ENCODE data around the gene CNTN4. TPM values are rescaled to one million over a fixed set of nuclear protein-coding genes. Genes with fewer than 3 reads are reported as not detected.
"Not testable (repeated sequence)": the region's sequence is repeated elsewhere in the genome, so short reads cannot be mapped to it uniquely, and the experiment has no call there.

CNTN4 gene
- total RNA-seq, 1 experiment from 2014 or later = not detected

DNA sequence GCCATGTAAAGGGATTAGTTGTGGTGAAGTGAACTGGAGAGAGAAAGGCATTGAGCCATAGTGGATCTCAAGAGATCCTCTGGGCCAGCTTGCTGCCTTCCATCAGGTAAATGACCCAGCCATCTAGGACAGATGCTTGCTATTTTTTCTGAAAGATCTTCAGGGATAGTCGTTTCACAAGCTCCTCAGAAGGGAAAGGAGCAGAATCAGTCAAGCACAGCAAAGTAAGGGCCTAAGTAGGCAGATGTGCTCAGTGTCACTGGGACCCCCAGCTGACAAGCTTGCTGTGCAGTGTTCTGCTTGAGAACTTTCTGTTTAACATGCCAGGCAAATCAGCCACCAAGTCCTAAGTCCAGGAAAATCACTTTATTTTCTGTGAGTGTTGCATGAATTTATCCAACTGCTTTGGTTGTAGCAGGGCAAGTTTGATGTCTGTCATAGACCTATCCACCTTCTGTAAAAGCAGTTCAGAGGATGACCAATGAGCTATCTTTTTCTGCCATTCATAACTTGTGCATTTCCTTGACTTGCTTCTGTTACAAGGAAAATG lies 691.7 kb downstream of the CNTN4 start:
- DNase-seq (ENCODE audit: low read depth) = no peak

DNA sequence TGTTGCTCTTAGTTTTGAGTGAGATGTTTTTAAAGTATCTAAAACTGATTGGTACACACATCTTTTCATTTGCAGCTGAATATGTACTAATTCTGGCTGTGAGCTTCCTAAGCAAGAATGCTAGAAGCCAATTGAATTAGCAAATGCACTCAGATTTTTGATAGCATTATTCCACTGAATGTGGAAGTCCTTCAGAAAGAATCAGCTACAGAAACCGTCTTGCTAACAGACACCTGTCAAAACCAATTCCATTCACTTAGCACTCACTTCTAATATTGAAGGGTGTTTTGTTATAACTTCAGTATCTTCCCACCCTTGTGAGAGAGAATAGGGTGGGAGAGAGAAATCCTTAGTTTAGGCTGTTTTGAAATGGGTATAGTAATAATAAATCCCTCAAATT lies 693.8 kb downstream of the CNTN4 start:
- DNase-seq (ENCODE audit: low read depth) = no peak

DNA sequence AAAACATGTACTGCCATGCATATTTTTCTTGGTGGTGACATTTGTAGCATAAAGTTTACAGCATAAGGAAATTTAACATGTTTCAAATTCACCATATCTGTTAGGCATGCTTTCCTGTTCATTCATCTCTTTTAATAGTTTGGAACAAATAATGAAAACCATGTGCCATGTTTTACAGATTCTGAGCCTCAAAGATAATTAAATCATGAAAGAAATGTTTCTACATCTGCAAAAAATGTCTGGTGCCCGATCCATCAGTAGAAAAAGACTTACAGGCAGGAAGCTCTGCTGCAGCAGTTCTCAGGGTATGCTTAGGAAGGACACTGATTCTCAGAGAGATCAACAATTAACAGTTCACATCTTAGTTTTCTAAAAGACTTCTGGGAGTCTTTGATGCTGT lies 695.3 kb downstream of the CNTN4 start:
- no peak for DNase-seq (ENCODE audit: low read depth)

DNA sequence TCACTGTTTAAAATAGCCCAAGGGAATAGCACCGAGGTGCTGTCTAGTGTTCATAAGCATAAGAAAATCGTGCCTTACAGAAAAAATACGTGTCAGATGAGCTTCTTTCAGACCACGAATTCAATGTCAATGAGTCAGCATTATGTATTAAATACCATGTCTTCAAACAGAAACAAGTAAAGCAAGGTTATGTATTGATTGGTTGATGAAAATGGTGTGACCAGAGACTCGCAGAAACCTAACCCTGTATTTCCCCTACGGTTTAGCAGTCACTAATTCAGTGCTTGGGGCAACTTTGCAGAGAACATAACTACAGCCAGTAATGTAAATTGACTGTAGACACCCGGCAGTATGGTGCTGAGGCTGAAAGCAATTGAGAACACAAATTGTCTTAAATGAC lies 703.8 kb downstream of the CNTN4 start:
- DNase-seq (ENCODE audit: low read depth) = no peak

DNA sequence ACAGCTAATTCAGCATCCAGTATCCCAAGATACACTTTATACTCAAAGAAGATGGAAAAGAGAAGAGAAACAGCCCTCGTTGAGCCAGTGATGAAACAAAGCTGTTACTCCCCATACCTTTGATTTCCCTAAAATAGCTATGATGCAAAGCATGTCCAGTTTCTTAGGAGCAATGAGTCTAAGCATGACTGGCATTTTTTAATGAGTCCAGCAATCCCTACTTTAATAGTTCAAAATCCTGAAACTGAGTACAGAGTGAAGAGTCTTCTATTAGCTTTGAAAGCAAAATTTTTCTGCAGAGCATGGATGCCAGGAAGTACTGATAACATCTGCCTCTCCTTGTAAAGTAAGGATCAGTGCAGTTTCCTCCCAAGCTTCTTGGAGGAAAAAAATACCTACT lies 708.8 kb downstream of the CNTN4 start:
- no peak for DNase-seq (ENCODE audit: low read depth)

DNA sequence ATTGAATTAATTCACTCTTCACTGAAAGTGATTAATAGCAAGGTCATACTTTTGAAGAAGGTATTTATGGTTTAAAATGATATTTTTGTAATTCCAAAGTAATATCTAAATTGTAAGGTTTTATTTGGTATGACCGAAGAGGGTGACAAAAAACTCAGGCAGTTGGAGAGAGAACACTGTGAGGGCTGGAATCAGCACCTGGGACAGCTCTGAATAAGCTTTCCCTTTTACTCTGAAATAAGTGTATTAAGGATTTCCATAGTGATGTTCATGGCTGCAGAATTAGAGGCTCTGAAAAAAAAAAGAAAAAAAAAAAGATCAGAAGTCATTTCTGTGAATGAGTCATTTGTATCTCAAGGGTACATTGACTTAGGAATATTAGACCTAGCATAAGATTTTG lies 712.1 kb downstream of the CNTN4 start:
- DNase-seq (ENCODE audit: low read depth) = no peak

DNA sequence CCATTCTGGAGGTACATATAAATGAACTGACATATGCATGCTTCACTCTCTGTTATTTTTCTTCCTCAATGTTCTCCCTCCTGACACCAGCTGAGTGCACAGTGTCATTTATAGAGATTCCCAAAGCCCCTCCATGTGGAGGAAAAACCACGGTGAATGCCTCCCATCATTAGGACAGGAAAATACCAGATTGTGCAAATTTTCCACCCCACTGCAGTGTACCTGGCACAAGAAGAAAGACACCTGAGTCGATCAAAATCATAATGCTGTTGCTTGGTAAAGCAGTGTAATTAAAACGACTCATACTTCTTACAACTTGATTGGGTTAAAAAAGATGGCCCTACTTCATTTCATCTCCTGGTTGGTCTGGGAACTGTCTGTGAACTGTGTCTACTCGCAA lies 720.9 kb downstream of the CNTN4 start:
- no peak for DNase-seq (ENCODE audit: low read depth)

DNA sequence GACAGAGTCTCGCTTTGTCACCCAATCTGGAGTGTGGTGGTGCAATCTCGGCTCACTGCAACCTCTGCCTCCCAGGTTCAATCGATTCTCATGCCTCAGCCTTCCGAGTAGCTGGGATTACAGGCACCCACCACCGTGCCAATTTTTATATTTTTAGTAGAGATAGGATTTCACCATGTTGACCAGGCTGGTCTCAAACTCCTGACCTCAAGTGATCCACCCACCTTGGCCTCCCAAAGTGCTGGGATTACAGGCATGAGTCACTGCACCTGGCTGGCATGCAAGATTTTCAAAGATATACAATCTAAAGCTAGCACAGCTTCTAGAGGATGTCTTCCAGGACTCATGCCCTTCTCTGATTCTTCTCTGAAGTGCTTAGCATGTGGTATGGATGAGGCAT lies 722.3 kb downstream of the CNTN4 start:
- DNase-seq (ENCODE audit: low read depth) = not testable (repeated sequence)

DNA sequence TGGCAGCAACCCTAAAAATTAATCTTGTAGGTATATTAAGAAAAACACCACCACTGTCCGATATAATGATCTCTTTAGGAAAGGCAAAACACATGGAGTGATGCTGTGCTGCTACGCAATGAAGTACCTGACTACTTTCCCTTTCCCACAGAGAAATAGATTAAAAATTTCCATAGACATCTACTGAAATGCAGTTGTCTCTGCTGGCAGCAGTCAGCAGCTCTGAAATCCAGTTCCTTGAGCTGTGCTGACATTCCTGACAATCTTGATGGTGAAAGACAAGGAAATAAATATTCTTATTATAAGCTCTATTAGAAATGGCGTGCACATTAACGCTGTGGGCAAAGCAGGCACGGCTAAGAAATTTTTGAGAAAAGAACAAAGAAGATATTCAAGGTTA lies 723.9 kb downstream of the CNTN4 start:
- no peak for DNase-seq (ENCODE audit: low read depth)

DNA sequence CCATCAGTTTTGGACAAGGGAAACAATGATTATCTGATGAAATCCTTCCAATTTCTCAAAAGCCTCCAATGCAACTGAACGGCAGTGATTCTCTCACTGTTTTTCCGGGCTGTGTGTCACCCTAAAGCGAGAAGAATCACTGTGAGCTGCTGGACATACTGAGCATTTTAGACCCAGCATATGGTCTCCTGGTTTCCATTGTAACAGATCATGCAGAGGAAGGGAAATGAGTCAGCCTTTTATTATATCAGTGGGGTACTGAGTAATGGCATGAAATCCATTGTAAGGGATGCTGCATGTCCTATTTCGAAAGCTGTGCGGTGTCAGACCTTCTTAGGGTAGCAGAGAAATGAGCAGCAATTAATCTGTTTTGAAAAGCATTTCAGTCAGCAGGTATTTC lies 724.4 kb downstream of the CNTN4 start:
- DNase-seq (ENCODE audit: low read depth) = no peak

DNA sequence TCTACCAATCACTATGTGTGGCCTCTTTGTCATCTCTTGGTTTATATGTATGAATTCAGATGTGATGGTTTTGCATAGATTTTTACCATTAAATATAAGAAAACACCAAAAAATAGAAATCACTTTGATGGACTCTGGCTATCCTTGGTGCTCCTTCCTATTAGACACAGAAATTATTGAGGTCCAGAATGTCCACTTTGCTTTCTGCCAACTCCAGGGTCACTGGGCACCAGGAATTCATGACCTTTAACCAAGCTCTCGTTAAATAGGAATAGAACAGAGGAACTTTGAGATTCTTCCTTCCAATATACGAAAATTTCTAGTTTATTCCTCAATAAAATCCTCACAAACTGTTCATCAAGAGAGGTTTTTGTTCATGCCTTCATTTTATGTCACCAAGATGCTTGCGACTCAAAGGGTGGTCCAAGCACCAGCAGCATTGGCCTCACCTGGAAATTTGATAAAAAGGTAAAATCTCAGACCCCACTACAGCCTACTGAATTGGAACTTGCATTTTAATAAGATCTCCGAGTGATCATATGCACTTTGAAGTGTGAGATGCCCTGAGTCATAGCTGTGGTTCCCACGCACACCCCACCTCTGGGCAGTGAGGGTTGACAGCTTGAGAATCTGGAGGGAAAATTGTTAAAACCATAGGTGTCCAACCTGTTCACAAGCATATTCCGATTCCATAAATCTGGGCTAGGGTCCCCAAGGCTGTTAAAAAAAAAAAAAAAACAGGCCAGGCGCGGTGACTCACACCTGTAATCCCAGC lies 725.0 kb downstream of the CNTN4 start:
- DNase-seq (ENCODE audit: low read depth) = no peak

DNA sequence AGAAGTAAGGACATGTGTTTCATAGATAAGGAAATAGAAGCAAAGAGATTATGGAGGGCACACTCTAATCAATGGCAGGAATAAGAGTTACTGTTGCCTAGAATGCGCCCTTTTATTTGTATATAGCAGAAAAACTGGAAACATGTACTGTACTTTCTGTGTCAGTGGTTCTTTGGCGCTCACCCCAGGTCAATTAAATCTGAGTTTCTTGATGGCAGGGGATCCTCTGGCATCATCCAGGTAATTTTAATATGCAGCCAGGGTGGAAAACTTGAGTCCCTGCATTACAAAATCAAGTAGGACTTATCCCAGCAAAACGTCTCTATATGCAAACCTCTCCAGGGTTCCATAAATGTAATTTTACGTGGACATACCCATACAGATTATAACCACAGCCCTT lies 727.4 kb downstream of the CNTN4 start:
- DNase-seq (ENCODE audit: low read depth) = no peak

DNA sequence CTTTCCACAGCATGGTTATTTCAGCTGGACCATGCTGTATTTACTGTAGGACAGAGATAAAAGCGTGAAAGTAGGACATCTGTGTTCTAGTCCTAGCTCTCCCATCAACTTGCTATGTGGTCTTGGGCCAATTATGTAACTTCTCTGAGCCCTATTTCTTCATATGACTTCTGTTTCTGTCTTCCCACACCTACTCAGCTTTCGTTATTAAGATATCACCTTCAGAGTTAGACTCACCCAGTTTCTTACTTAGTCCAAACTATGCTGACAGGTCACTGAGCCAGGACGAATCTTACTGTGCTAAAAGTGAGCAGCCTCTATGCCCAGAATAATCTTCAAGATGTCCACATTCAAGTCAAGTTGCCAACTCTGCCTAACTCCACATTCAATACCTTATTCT lies 727.8 kb downstream of the CNTN4 start:
- no peak for DNase-seq (ENCODE audit: low read depth)

DNA sequence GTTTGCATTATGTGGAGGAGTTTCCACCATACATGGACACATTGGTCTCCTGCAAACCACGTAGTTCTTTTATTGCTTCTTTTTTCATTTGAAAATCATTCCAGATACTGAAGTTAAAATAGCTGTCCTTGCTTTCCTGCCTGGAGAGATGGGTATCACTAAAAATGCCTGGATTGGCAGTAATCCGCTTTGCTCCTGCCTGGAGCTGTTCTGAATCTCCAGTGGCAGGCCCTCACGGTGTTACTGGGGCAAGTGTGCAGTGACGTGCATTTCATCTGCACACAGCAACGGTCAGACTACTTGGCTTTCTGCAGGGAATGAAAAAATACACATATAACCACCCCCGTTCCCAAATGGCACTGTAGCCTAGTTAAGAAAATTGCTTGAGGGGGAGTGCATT lies 738.6 kb downstream of the CNTN4 start:
- DNase-seq (ENCODE audit: low read depth) = no peak

DNA sequence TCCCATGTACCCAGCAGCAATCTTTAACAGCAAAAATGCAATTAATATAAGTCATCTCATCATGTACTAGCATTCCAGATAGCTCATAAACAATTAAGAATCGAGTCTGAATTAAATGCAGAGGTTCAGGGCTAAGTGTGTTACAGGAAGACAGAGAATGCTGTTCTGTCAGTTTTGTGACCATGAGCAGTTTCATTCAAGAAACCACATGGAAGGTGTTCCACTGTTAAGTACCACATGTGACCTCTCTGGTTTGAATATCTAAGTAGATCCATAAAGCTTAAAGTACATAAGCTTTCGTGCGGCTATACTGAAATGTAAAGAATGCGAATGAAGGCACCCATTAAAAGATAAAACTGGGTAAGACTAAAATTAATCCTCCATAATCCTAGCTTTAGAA lies 739.2 kb downstream of the CNTN4 start:
- no peak for DNase-seq (ENCODE audit: low read depth)

DNA sequence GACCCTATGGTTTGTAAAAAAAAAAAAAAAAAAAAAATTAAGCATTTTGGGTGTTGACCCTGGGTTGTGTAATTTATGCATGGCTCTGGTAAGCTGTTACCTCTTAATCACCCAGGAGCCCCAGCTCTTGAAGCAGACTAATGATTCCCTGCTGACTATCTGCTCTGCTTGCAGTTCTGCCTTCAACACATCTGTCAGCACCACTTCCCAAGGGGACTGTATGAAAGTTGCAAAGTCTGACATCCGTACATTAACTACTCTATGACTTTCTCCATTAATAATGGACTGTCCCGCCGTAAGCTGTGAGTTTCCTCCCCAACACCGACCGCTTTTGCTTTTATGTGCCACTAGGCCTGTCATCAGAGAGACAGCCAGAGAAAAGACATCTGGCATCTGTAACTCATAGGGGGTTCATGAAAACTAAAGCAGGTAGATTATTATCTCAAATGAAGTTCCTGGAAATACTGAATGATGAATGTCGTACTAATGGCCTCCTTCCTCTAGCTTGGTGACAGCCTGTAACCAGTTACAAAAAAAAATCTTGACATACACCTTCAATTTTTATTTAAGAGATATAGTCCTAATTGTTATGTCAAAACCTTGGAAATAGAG lies 740.0 kb downstream of the CNTN4 start:
- no peak for DNase-seq (ENCODE audit: low read depth)

DNA sequence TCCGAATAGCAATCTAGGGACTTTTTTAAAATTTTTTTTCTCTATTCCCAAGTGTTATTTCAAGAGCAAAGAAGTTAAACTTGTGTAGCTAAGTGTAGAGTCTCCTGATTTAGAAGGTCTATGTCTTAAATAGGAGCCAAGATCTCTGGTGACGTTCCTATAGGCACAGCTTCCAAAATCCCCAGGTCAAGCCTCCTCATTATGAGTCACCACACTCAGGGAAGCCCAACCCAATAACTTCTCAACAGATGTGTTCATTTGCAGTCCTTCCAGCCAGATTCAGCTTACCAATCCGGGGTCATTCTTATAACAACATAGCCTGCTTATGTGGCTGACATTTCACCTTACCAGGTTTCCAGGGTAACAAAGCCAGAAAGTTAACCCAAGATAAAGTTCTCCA lies 741.2 kb downstream of the CNTN4 start:
- DNase-seq (ENCODE audit: low read depth) = peak; percentile 0

DNA sequence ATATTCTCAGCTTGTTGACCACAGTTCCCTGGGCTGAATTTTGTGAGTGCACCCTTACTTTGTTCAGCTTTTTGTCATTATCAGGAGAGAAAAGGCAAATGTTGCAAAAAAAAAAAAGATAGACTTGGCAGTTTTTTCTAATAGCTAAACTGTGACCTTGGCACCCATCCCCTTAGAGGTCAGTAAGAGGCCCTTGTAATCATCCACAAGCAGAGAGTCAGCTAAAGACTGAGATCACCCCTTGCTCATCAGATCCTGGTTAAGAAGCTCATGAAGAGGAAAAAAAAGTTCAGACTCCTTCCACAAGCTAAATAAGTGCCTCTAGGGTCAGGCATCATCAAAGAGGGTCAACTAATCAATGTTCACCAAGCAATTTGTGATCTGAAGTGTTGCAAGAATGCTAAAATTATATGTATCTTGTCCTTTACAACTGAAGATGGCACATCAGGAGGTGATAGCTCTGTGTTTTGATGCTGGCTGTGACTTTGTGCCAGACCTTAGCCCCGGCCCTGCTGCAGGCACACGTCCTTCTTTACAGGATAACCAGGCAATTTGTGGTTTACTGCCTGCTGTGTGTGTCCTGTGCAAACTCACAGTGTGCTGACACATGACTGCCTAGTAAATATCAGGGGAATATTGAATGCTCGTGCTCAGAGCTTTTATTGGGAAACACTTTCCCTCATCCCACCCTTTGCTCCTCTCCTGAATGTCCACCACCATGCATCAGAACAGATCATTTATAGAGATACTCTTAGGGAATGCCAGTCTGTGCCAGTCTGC lies 748.6 kb downstream of the CNTN4 start:
- no peak for DNase-seq (ENCODE audit: low read depth)

DNA sequence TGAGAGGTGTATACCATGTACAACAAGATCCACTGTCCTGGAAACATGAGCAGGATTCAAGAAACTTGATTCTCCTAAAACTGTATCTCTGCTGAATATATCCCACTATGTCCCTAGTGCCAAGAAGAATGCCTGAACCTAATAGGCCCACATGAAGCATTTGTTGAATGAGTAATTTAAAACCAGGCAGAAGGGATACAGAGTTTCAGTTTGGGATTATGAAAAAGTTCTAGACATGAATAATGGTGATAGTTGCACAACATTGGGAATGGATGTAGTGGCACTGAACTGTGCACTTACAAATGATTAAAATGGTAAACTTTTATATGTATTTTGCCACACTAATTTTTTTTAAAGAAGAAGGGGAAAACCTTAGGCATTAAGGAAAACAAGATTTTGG lies 750.4 kb downstream of the CNTN4 start:
- no peak for DNase-seq (ENCODE audit: low read depth)

DNA sequence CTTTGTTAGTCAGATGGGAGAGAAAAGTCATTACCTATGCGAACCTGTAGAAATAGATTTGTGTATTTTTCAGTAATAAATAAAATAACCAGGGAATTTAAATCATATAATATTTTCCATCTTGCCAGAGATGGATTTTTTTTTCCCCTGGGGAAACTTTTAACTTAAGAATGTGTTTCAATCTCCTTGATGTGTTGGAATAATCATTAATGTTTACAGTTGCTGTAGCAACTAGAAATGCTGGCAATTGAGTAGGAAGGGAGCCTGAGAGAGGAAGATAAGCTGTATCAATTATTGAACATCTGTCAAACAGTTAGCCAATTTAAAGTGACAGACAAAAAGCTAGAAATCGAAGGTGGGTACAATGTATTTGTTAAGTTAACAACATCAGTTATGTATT lies 752.0 kb downstream of the CNTN4 start:
- no peak for DNase-seq (ENCODE audit: low read depth)

DNA sequence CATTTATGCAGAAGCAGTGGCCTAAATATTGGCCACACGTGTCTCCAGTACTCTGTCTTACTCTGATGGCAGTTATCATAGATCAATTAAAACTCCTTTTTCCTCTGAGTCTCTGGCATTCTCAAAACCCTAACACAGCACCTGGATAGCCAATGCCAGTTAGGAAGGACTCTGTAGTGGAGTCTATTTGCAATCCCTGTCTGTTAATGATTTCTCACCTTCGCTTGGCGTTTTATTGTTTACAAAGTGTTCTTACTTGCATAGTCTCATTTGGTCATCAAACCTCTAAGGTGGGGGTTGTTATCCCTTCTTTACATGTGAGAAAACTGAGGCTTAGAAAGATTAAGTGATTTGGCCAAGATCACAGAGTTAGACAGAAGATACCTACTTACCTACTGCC lies 752.7 kb downstream of the CNTN4 start:
- no peak for DNase-seq (ENCODE audit: low read depth)

DNA sequence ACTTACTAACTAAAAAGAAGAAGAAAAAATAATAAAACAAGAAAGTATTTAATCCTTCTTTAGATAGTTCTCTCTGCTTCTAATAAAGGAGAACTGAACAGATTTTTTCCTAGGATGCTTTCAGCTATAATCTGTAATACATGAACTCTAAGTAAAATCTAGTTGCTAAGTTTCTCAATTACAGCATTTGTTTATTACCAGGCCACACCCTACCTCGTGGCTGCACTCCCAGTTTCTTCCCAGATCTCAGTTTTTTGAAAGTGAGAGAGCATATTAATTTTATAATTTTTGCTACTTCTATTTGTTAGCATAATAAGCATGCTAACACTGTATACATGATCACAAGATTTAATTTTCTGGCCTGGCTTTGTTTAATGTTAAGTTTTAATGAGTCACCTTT lies 753.2 kb downstream of the CNTN4 start:
- no peak for DNase-seq (ENCODE audit: low read depth)

DNA sequence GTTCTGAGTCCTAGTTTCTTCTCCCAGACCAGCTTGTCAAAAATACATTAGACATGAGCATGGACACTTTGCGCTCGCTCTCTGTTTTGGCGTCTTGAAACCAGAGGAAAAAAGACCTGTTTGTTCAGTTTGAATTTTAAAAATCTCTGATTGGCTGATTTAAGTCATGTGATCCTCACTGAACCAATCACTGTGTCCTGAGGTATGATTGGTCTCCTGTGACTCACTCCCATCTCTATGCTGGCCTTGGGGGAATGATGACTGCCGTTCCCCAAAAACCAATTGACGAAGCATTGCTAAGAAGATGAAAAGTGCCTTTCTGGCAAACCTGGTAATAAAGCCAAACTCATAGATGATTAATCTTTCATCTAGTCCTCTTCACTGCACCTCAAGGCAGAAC lies 755.0 kb downstream of the CNTN4 start:
- DNase-seq (ENCODE audit: low read depth) = no peak
